Measurements from ENCODE around the gene SPAG7. TPM values are rescaled to one million over a fixed set of nuclear protein-coding genes. Genes with fewer than 3 reads are reported as not detected.

Gene SPAG7
- total RNA-seq, 4 donors from 2014 or later, result 37.5 to 67.6 (median 54.1) TPM

DNA sequence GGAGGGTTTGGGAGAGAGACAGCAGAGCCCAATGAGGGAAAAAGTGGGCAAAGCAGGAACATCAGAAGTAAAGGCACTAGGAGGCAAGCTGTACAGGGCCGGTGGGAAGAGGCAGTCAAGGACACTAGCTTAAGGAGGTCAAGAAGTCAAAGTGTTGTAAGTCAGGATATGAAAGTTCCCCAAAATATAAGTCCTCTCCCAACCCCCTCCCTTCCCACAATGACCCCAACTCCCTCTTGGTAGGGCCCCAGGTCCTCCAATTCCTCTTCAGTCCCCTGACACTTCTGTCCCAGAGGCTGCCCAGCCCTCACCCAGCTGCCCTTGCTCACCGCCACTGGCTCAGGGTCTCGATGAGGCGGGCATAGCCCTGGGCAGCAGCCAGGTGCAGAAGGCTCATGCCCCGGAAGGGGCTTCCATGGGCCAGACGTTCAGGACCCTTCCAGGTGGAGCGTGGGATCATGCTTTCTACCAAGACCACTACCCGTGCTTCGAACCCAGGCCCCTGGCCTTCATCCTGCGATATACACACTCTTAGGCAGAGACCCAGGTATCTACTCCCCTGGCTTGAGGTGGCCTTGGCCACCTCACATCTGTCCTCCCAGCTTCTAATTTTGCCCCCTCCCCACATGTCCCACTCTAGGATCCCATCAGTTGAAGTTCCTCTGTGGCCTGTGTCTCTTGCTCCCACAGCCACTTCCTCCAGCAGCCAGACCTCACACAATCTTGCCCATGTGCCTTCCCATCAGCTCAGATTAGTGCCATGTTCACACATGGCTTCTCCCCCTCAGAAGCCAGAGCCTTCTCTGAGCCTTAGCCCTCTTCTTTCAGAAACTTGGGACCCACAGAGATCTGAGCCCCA, 5.9 kb upstream of the SPAG7 start:
- TF ChIP-seq CTCF (IDR thresholded peaks at IDR 0.05; ENCODE audit: low read depth), result no peak

GRCh38 chr17:4972752-4973151, 5.1 kb upstream of the SPAG7 start:
- no peak for TF ChIP-seq CTCF (IDR thresholded peaks at IDR 0.05; ENCODE audit: low read depth)

DNA sequence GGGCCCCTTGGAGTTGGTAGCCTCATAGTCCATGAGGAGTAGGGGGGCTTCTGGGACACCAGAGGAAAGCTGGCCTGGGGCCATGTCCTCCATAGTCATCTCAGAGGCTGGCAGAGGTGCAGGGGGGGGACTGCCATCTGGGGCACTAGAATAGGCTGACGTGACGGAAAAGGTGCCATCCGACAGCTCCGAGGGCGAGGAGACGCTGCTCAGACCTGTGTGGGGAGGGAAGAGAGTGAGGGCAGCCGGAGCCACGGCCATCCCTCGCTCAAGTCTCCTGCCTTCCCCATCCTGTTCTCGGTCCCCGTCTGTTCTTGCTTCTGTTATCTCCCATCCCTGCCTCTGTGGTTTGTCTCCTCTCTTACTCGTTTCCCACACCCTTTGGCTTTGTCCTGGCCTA, 4.7 kb upstream of the SPAG7 start:
- TF ChIP-seq CTCF (IDR thresholded peaks at IDR 0.05; ENCODE audit: low read depth), result no peak

GRCh38 chr17:4971826-4972225, 4.2 kb upstream of the SPAG7 start:
- no peak for TF ChIP-seq CTCF (IDR thresholded peaks at IDR 0.05; ENCODE audit: low read depth)

GRCh38 chr17:4970273-4970672, 2.7 kb upstream of the SPAG7 start:
- TF ChIP-seq CTCF (IDR thresholded peaks at IDR 0.05; ENCODE audit: low read depth), result no peak

- TF ChIP-seq CTCF (IDR thresholded peaks at IDR 0.05; ENCODE audit: low read depth), result no peak
These were observed 2.0 kb upstream of the SPAG7 start for GRCh38 chr17:4969551-4970173.

GRCh38 chr17:4969047-4969550, 1.5 kb upstream of the SPAG7 start:
- TF ChIP-seq CTCF (IDR thresholded peaks at IDR 0.05; ENCODE audit: low read depth), result no peak
